Left lung (tissue), 10 donors: ENCODE results near the gene ILDR2. TPM values are rescaled to one million over a fixed set of nuclear protein-coding genes. Genes with fewer than 3 reads are reported as not detected.

Experiments used
- ATAC-seq: fragments of 200-7000 bp; cut with Tn5 transposase; one replicate; pipeline ENCODE4 v1.9.1; 2020; ENCODE audit warnings: moderate library complexity
- DNase-seq, 4 donors: peaks; one replicate each; pipeline ENCODE4 v3.0.0-alpha.2; 2013 to 2020
- H3K27ac ChIP-seq, 2 donors: fragments of 200-600 bp; sonication (generic) in 1 of 2; one replicate each; pipeline versions ENCODE4 v1.5.0 to v1.8.0; 2020 to 2021
- H3K27me3 ChIP-seq, 2 donors: fragments of 200-600 bp; sonication (generic) in 1 of 2; one replicate each; pipeline versions ENCODE4 v1.5.0 to v1.8.0; 2020 to 2021
- H3K36me3 ChIP-seq, 2 donors: fragments of 200-600 bp; sonication (generic) in 1 of 2; one replicate each; pipeline versions ENCODE4 v1.5.0 to v1.8.0; 2020 to 2021
- H3K4me1 ChIP-seq, 2 donors: fragments of 200-600 bp; one replicate each; pipeline ENCODE4 v1.8.0; 2021
- H3K4me3 ChIP-seq, 2 donors: fragments of 200-600 bp; sonication (generic) in 1 of 2; one replicate each; pipeline versions ENCODE4 v1.5.0 to v1.8.0; 2020 to 2021; ENCODE audit warnings: mild to moderate bottlenecking in 1 of 2
- H3K9me3 ChIP-seq, 2 donors: fragments of 200-600 bp; sonication (generic) in 1 of 2; one replicate each; pipeline versions ENCODE4 v1.5.0 to v1.8.0; 2020 to 2021
- CTCF ChIP-seq, 2 donors: fragments of 200-600 bp; sonication (generic) in 1 of 2; IDR thresholded peaks; one replicate each; pipeline versions ENCODE4 v1.5.0 to v1.8.0; 2021; ENCODE audit warnings: antibody characterized with exemption in 2 of 2
- intact Hi-C, 2 donors: fragments of 100-400 bp; cut with DNase I; formaldehyde crosslinking; loops; one replicate each; pipeline versions ENCODE4 v1.11.2 to v1.14.2; 2022
- polyA plus RNA-seq, 6 donors: library from polyadenylated mRNA; unstranded; fragments of 120-200 nt; gene quantifications; one replicate each; pipeline ENCODE4 v1.2.1, GENCODE V29; 2013; ENCODE audit not compliant: insufficient read length in 6 of 6
- total RNA-seq, 2 donors: library from RNA; stranded (reverse); fragmentation: NEBNext Ultra II Directional; extraction: Animal tissue kit (Norgen Biotek cat#: 25700); gene quantifications; one replicate each; pipeline ENCODE4 v1.2.1, GENCODE V29; 2021
- donor health status: DM: no; HTN: yes; CAD: no.
- donor health status: DM: no; HTN: no; CAD: no.

The ILDR2 gene
- total and polyA plus RNA-seq, 8 donors, result 0.36 to 2.1 (median 0.64) TPM

- ATAC-seq, result no peak
- no peak for DNase-seq
- peak overlapping the region; percentile 65 to 94 for H3K4me3 ChIP-seq
- H3K27ac ChIP-seq, result peak overlapping the region; percentile 90 to 94
- H3K4me1 ChIP-seq, result peaks cover 16 to 33% of the 10 kb centered on the region in 2 donors
- intact Hi-C loops, result no loop called here
- no peaks in the 10 kb centered on the region for H3K36me3 ChIP-seq
- no peak for TF ChIP-seq CTCF (IDR thresholded peaks at IDR 0.05)
- no peaks in the 10 kb centered on the region for H3K27me3 ChIP-seq
- H3K9me3 ChIP-seq, result no peaks in the 10 kb centered on the region
Measured at GRCh38 chr1:166875302-166875733, 100.0 kb downstream of the ILDR2 start.

- H3K27me3 ChIP-seq, result no peaks in the 10 kb centered on the region
- no peak for ATAC-seq
- TF ChIP-seq CTCF (IDR thresholded peaks at IDR 0.05), result no peak
Measured at GRCh38 chr1:166874464-166874863, 100.9 kb downstream of the ILDR2 start.

DNA sequence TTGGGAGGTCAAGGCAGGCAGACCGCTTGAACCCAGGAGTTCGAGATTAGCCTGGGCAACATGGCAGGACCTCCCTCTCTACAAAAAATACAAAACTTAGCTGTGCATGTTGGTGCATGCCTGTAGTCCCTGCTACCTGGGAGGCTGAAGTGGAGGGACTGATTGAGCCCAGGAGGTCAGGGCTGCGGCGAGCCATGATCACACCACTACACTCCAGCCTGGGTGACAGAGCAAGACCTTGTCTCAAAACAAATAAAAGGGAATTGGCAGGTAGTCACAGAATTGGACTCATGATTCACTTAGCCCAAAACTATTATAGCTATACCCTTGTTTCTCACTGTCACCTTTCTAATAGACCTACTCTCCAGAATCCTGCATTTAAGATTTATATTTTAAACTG lies 104.8 kb downstream of the ILDR2 start:
- DNase-seq (peak in 1 of 4 donors; percentile 28), ATAC-seq (no peak)
- H3K27me3 ChIP-seq, result no peaks in the 10 kb centered on the region
- intact Hi-C loops, result no loop called here
- H3K9me3 ChIP-seq, result no peaks in the 10 kb centered on the region
- peaks cover 0 to 31% of the 10 kb centered on the region in 2 donors for H3K36me3 ChIP-seq
- H3K4me1 ChIP-seq, result peaks cover 12 to 26% of the 10 kb centered on the region in 2 donors
- no peak overlapping the region for H3K4me3 ChIP-seq
- no peak for TF ChIP-seq CTCF (IDR thresholded peaks at IDR 0.05)
- H3K27ac ChIP-seq, result no peak overlapping the region

More at GRCh38 chr1:166874464-166874863, 100.9 kb downstream of the ILDR2 start:
- intact Hi-C loops, result no loop called here
- no peaks in the 10 kb centered on the region for H3K36me3 ChIP-seq
- no peak for DNase-seq
- H3K9me3 ChIP-seq, result no peaks in the 10 kb centered on the region
- H3K4me3 ChIP-seq, result no peak overlapping the region
- H3K4me1 ChIP-seq, result peaks cover 16 to 33% of the 10 kb centered on the region in 2 donors
- H3K27ac ChIP-seq, result no peak overlapping the region

GRCh38 chr1:166869318-166870099 lies 105.8 kb downstream of the ILDR2 start:
- ATAC-seq, result no peak
- no peak overlapping the region for H3K27ac ChIP-seq
- no peaks in the 10 kb centered on the region for H3K9me3 ChIP-seq
- H3K4me3 ChIP-seq, result no peak overlapping the region
- H3K36me3 ChIP-seq, result peaks cover 0 to 40% of the 10 kb centered on the region in 2 donors
- intact Hi-C loops, result no loop called here
- H3K4me1 ChIP-seq, result peaks cover 2 to 16% of the 10 kb centered on the region in 2 donors
- DNase-seq, result no peak
- TF ChIP-seq CTCF (IDR thresholded peaks at IDR 0.05), result no peak
- no peaks in the 10 kb centered on the region for H3K27me3 ChIP-seq

DNA sequence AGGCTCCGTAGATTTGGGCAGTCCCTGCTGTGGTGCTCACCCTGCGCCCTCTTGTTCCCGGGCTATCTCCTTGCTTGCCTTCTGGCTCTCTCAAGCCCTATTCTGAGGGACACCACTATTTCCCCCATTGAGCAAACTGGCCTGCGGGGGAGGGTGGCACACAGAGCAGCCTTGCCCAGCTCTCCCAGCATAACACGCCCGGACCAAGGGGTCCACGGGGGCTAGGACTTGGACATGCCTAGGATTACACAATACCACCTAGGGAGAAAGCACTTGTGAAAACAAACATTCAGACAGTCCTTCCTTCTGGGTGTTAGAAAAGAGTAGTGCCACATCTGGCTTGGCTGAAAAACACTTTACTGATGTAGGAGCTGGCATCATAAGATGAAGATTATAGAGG lies 106.7 kb downstream of the ILDR2 start:
- no peaks in the 10 kb centered on the region for H3K27me3 ChIP-seq
- no peak overlapping the region for H3K27ac ChIP-seq
- TF ChIP-seq CTCF (IDR thresholded peaks at IDR 0.05), result no peak
- peaks cover 0 to 48% of the 10 kb centered on the region in 2 donors for H3K36me3 ChIP-seq
- intact Hi-C loops, result no loop called here
- no peak overlapping the region for H3K4me3 ChIP-seq
- DNase-seq, result peak in 1 of 4 donors; percentile 28
- no peak for ATAC-seq
- H3K4me1 ChIP-seq, result peaks cover 0 to 11% of the 10 kb centered on the region in 2 donors
- no peaks in the 10 kb centered on the region for H3K9me3 ChIP-seq
